Measurements from ENCODE around the gene TPM2.

DNA sequence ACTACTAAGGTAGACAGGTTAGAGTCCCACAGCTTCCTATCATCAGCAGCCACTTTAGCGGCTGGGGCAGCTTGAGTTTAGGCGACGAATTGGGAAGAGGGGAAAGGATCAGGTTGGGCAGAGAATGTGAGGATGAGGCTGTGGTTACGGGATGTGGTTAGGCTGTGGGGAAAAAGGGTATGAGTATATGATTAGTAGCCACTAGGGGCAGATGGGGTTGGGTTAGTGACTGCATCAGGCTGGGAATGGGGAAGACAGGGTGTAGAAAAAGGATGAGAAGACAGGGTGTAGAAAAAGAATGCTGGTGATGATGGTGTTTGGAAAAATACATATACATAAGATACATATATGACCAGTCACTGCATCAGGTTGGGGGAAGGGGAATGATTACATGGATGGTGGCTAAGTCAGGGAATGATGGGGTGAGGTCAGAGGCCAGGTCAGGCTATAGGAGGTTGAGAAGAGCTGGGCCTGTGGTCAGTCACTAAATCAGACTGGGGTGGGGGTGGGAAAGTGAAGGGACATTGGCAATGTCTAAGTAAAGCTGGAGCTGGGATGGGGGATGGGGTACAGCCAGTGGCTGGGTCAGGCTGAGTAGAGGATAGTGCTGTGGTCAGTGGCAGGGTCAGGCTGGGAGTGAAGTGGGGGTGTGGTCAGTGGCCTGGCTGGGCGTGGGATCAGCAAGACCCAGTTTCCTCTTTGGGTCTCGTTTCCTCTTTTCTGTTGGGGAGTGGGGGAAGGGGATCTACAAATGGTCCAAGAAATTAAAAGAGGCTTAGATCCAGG, 40.2 kb upstream of the TPM2 start:
- TF ChIP-seq, protein P1, sequence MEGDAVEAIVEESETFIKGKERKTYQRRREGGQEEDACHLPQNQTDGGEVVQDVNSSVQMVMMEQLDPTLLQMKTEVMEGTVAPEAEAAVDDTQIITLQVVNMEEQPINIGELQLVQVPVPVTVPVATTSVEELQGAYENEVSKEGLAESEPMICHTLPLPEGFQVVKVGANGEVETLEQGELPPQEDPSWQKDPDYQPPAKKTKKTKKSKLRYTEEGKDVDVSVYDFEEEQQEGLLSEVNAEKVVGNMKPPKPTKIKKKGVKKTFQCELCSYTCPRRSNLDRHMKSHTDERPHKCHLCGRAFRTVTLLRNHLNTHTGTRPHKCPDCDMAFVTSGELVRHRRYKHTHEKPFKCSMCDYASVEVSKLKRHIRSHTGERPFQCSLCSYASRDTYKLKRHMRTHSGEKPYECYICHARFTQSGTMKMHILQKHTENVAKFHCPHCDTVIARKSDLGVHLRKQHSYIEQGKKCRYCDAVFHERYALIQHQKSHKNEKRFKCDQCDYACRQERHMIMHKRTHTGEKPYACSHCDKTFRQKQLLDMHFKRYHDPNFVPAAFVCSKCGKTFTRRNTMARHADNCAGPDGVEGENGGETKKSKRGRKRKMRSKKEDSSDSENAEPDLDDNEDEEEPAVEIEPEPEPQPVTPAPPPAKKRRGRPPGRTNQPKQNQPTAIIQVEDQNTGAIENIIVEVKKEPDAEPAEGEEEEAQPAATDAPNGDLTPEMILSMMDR (IDR thresholded peaks at IDR 0.05; ENCODE audit: low read depth, low read length): peak; percentile 55
- TF ChIP-seq EZH2phosphoT487 (IDR thresholded peaks at IDR 0.05; ENCODE audit: low read depth): no peak

Data from OCI-LY3 (cell line).